DND-41 (cell line): ENCODE data around the gene DDX27.

Experiments
- CTCF ChIP-seq: IDR thresholded peaks from 2 replicates; pipeline ENCODE4 v1.5.1; 2012; ENCODE audit warnings: borderline replicate concordance, low read length, moderate library complexity, mild to moderate bottlenecking; ENCODE audit not compliant: poor library complexity, severe bottlenecking; ENCODE audit errors: extremely low read depth
- EZH2 ChIP-seq: IDR thresholded peaks from 3 replicates; pipeline ENCODE4 v1.6.1; 2012; ENCODE audit warnings: borderline replicate concordance, low read depth, mild to moderate bottlenecking, moderate library complexity, low read length, inconsistent platforms; ENCODE audit not compliant: severe bottlenecking

- TF ChIP-seq EZH2 (no peak), CTCF (no peak)
Observed at GRCh38 chr20:49225896-49226295, 6.7 kb downstream of the DDX27 start.
